Lower lobe of right lung (tissue), 2 donors: ENCODE data around the gene RALGPS1. TPM values are rescaled to one million over a fixed set of nuclear protein-coding genes. Genes with fewer than 3 reads are reported as not detected.

ENCODE experiments used
- ATAC-seq, 2 donors: fragments of 200-7000 bp; cut with Tn5 transposase; one replicate each; pipeline ENCODE4 v1.9.1; 2020 to 2022; ENCODE audit warnings: mild to moderate bottlenecking in 2 of 2, moderate library complexity in 2 of 2
- DNase-seq: peaks from one replicate; pipeline ENCODE4 v3.0.0-alpha.2; 2020
- H3K27ac ChIP-seq: fragments of 200-600 bp; one replicate; pipeline ENCODE4 v1.8.0; 2022
- H3K27me3 ChIP-seq: fragments of 200-600 bp; one replicate; pipeline ENCODE4 v1.8.0; 2022; ENCODE audit warnings: low read depth
- H3K36me3 ChIP-seq: fragments of 200-600 bp; one replicate; pipeline ENCODE4 v1.8.0; 2022; ENCODE audit warnings: mild to moderate bottlenecking
- H3K4me1 ChIP-seq: fragments of 200-600 bp; one replicate; pipeline ENCODE4 v1.8.0; 2022
- H3K4me3 ChIP-seq: fragments of 200-600 bp; one replicate; pipeline ENCODE4 v1.8.0; 2022; ENCODE audit warnings: mild to moderate bottlenecking
- H3K9me3 ChIP-seq: fragments of 200-600 bp; one replicate; pipeline ENCODE4 v1.8.0; 2022
- CTCF ChIP-seq: fragments of 200-600 bp; IDR thresholded peaks from one replicate; pipeline ENCODE4 v1.8.0; 2022; ENCODE audit warnings: antibody characterized with exemption, mild to moderate bottlenecking
- intact Hi-C: fragments of 100-400 bp; cut with DNase I; formaldehyde crosslinking; loops from one replicate; pipeline ENCODE4 v1.11.0; 2022
- total RNA-seq: library from RNA; stranded (reverse); fragmentation: NEBNext Ultra II Directional; extraction: Animal tissue kit (Norgen Biotek cat#: 25700); gene quantifications from one replicate; pipeline ENCODE4 v1.2.1, GENCODE V29; 2021
- donor health status: DM: no; HTN: yes; CAD: no; lungs with severe emphysema.

Gene RALGPS1
- total RNA-seq, 1 donor from 2014 or later: 17.6 TPM

- TF ChIP-seq CTCF: no peak
- ATAC-seq: no peak
- no peak for DNase-seq
- H3K36me3 ChIP-seq: no peaks in the 10 kb centered on the region
- H3K4me3 ChIP-seq: no peak overlapping the region
- no peak overlapping the region for H3K27ac ChIP-seq
- H3K27me3 ChIP-seq: no peaks in the 10 kb centered on the region
- intact Hi-C loops: no loop called here
- H3K9me3 ChIP-seq: no peaks in the 10 kb centered on the region
- no peaks in the 10 kb centered on the region for H3K4me1 ChIP-seq
Measured at GRCh38 chr9:126973651-126974529, 59.3 kb downstream of the RALGPS1 start.

- H3K36me3 ChIP-seq: no peaks in the 10 kb centered on the region
- intact Hi-C loops: no loop called here
- no peak for TF ChIP-seq CTCF
- ATAC-seq (no peak), DNase-seq (no peak)
- H3K27me3 ChIP-seq: no peaks in the 10 kb centered on the region
- no peaks in the 10 kb centered on the region for H3K4me1 ChIP-seq
- no peaks in the 10 kb centered on the region for H3K9me3 ChIP-seq
- H3K4me3 ChIP-seq: no peak overlapping the region
- no peak overlapping the region for H3K27ac ChIP-seq
Measured at GRCh38 chr9:126974594-126974993, 60.0 kb downstream of the RALGPS1 start.

GRCh38 chr9:126975327-126976220 is 61.0 kb downstream of the RALGPS1 start:
- ATAC-seq: no peak

GRCh38 chr9:126979461-126979860 is 64.9 kb downstream of the RALGPS1 start:
- DNase-seq (no peak), ATAC-seq (no peak)
- Histone ChIP-seq H3K36me3 (no peaks in the 10 kb centered on the region), H3K4me1 (peaks cover 2% of the 10 kb centered on the region), H3K27me3 (no peaks in the 10 kb centered on the region), H3K9me3 (no peaks in the 10 kb centered on the region), H3K4me3 (no peak overlapping the region), H3K27ac (no peak overlapping the region)
- intact Hi-C loops: no loop called here
- TF ChIP-seq CTCF: no peak

More at GRCh38 chr9:126975327-126976220, 61.0 kb downstream of the RALGPS1 start:
- H3K4me3 ChIP-seq: no peak overlapping the region
- no peaks in the 10 kb centered on the region for H3K4me1 ChIP-seq
- no peak overlapping the region for H3K27ac ChIP-seq
- no peaks in the 10 kb centered on the region for H3K36me3 ChIP-seq
- H3K9me3 ChIP-seq: no peaks in the 10 kb centered on the region
- no peak for TF ChIP-seq CTCF
- DNase-seq: no peak
- H3K27me3 ChIP-seq: no peaks in the 10 kb centered on the region
- intact Hi-C loops: no loop called here

- Histone ChIP-seq H3K27me3 (no peaks in the 10 kb centered on the region), H3K9me3 (no peaks in the 10 kb centered on the region), H3K4me1 (peaks cover 9% of the 10 kb centered on the region), H3K27ac (no peak overlapping the region), H3K36me3 (no peaks in the 10 kb centered on the region), H3K4me3 (no peak overlapping the region)
- no peak for ATAC-seq
- no peak for TF ChIP-seq CTCF
- DNase-seq: no peak
- intact Hi-C loops: no loop called here
Measured at GRCh38 chr9:126980231-126980630, 65.6 kb downstream of the RALGPS1 start.
